Kidney capillary endothelial cell (primary cell): ENCODE results near the gene OR6B3.
"Not testable (repeated sequence)": the region's sequence is repeated elsewhere in the genome, so short reads cannot be mapped to it uniquely, and the experiment has no call there.

Experiments used
- DNase-seq: peaks from one replicate; pipeline ENCODE4 v3.0.0-alpha.2; 2018; ENCODE audit warnings: low spot score

Gene OR6B3

GRCh38 chr2:240044096-240044495, 9.2 kb downstream of the OR6B3 start:
- DNase-seq: not testable (repeated sequence)

GRCh38 chr2:240043279-240043989, 9.9 kb downstream of the OR6B3 start:
- no peak for DNase-seq

- no peak for DNase-seq
Observed at GRCh38 chr2:240042740-240043139, 10.6 kb downstream of the OR6B3 start.

DNA sequence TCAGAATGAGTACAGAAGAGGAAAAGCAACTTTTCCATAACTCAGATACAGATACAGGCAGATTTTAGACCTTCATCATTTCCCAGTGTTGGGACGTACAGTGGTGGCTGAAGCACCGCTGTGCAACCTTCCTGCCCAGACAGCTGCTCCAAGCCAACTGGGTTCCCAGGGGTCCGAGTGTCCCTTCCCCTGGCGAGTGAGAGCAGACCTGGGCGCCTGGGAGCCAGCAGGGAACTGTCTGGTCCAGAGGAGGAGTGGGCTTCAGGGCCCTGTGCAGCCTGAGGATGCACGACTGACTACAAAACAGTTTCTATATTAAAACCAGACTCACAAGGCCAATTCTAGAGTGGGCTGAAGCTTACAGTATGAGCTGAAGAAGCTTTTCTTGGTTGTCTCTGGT, 12.0 kb downstream of the OR6B3 start:
- DNase-seq: no peak

DNA sequence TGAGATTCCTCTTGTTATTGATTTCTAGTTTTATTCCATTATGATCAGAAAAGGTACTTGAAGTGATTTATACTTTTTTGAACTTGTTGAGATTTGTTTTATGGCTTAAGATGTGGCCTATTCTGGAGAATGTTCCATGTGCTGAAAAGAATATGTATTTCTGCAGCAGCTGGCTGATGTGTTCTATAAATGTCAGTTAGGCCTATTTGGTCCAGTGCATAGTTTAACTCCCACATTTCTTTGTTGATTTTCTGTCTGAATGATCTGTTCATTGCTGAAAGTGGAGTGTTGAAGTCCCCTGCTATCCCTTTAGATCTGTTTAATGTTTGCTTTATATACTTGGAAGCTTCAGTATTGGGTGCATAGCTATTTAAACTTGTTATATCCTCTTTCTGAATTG, 16.0 kb downstream of the OR6B3 start:
- no peak for DNase-seq

- no peak for DNase-seq
Observed at GRCh38 chr2:240033330-240033678, 20.0 kb downstream of the OR6B3 start.

GRCh38 chr2:240032406-240033329, 20.7 kb downstream of the OR6B3 start:
- no peak for DNase-seq

DNA sequence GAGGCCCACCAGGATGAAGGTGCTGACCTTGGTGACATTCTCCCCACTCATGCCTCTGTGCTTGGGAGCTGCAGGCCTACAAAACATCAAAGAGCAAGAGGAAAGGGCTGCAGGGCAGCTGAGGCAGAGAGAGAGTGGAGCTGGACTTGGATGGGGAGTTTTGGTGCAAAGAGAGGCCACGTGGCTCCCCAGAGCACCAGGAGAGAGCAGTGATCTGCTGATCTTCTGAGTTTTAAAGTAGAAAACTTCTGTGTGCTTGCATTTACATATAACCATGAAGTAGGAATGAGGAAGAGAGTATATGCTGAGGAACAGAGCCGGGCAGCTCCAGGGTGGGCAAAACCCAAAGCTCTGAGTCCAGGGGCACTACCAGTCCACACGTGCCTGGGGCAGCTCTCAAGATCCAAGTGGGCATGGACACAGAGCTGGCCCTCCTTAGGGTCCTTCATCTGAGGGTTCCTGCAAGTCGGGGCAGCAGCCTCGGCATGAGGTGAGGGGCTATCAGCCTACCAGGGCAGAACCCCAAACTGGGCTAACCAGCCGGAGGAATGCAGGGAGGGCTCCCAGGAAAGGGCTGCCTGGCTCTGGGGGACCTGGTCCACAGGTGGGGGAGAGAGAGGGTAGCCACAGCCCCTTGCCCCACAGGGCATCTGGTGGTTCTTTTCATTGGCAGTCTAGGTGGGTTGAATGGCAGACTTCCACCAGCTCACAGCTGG, 22.8 kb downstream of the OR6B3 start, which contains the start of gene OR6B2:
Gene OR6B2, minus strand, starts transcription at position 51 of the 716 bp plus-strand sequence. Its CDS starts 0 bp downstream, at position 51.
- no peak for DNase-seq

GRCh38 chr2:240024766-240025165, 28.6 kb downstream of the OR6B3 start:
- DNase-seq: no peak

GRCh38 chr2:240023792-240024191, 29.5 kb downstream of the OR6B3 start:
- no peak for DNase-seq

DNA sequence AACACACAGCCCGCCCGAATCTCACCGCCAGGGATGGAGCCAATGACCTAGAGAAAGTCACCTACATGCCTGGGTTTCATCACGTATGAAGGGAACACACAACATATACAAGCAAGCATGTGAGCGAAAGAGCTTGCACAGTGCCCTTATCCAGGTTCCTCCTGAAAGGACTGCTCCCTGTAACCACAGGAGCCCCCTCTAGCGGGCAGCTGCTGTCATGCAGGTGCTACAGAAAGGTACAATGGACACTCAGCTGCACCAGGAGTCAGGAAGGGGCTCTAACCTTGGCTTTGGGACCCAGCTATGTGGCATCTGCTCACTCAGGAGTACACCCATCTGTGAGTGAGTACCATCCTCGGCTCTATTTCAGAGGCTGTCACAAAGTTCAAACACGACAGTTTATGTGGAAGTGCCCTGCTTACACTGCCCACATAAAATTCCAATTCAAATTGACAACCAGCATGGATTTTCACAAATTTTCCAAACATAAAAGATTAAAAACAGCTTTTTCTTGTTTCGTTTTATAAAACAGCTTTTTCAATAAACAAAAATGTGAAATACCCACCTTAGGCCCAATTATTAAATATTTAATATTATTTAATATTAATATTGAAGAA, 31.7 kb downstream of the OR6B3 start:
- peak; percentile 39 for DNase-seq

DNA sequence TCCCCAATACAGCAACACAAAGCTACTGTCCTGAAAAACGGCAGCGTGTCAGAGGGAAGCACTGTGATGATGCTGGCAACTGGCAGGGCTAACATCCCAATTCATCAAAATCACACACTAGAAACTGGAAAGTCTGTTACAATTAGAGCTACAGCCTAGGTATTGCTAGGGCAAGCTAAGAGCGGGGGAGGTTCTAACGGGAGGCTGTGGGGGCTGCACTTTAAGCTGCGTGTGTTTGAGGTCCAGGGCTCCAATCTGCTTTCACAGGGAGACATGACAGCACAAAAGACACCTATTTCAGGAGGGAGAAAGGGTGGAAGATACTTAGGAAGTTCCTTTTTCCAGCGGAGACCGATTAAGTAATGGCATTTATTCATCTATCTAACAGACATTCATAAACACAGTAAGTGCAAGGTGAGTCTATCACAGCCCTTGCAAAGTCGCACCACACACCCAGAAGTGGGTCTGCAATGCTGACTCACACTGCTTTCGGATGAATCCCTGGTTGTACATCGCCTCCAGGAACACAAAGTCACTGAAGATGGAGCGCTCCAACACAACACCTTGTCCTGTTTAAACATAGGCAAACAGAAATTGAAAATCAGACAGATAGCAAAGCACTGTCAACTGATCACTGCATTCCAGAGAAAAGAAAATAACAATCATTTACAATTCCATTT, 35.1 kb downstream of the OR6B3 start:
- DNase-seq: no peak

- no peak for DNase-seq
Observed at GRCh38 chr2:240014327-240014726, 39.0 kb downstream of the OR6B3 start.

- DNase-seq: peak; percentile 19
Observed at GRCh38 chr2:240013343-240013742, 40.0 kb downstream of the OR6B3 start.

GRCh38 chr2:240002983-240003382, 50.3 kb downstream of the OR6B3 start:
- no peak for DNase-seq

GRCh38 chr2:240000671-240001070, 52.6 kb downstream of the OR6B3 start:
- DNase-seq: no peak

DNA sequence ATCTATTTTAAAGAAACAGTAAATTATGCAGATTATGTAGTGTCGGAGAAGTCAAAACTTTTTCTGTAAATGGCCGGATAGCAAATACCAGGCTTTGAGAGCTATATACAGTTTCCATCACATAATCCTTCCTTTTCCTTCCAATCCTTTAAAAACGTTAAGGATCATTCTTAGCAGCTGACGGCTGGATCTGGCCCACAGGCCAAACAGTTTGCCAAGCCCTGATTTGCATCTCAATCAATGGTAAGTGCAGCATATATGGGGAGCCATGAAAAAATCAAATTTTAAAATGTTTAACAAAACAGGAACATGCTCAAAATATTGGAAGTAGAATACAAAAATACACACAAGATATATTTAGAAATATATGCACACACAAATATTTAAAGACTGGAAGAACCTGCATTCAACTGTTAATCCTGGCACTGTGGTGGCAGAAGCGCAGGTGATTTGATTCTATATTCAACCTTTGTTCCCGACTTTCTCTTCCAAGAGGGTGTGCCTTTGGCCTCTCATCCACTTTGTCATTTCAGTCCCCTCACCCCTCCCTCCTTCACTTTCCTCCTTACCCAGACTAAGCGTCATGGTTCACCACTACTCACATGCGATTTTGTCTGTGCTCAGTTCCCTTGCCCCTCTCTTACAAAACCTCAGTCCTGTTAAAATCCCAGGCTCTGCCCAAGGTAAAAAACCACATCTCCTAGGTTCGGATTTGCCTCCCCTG, 55.5 kb downstream of the OR6B3 start:
- DNase-seq: no peak
